RWPE1 (cell line): ENCODE measurements around the gene YBX2.
"Not testable (repeated sequence)": the region's sequence is repeated elsewhere in the genome, so short reads cannot be mapped to it uniquely, and the experiment has no call there.

Source experiments
- CTCF ChIA-PET: fragments of 350-600 bp; sonication (Branson Sonifier 250); formaldehyde crosslinking; extraction: SDS; loops from one replicate; lab custom pipeline; 2021; lab: Yijun Ruan, JAX
- POLR2A ChIA-PET: fragments of 400-600 bp; formaldehyde crosslinking; extraction: SDS; loops from one replicate; lab custom pipeline; 2020; ENCODE audit warnings: antibody characterized with exemption; ENCODE audit not compliant: low non-redundant PET; lab: Yijun Ruan, JAX
- DNase-seq: peaks from one replicate; pipeline ENCODE4 v3.0.0; 2012; ENCODE audit warnings: low spot score
- H3K27ac ChIP-seq: fragments of 450-650 bp; 2 replicates; pipeline ENCODE4 v1.5.1; 2017
- TF ChIP-seq, protein P1 (sequence below): fragments of 450-650 bp; conservative IDR thresholded peaks from 2 replicates; pipeline ENCODE4 v1.5.1; 2017; ENCODE audit warnings: low read depth, mild to moderate bottlenecking

The YBX2 gene

GRCh38 chr17:7334938-7335538, 40.6 kb upstream of the YBX2 start:
- TF ChIP-seq, protein P1, sequence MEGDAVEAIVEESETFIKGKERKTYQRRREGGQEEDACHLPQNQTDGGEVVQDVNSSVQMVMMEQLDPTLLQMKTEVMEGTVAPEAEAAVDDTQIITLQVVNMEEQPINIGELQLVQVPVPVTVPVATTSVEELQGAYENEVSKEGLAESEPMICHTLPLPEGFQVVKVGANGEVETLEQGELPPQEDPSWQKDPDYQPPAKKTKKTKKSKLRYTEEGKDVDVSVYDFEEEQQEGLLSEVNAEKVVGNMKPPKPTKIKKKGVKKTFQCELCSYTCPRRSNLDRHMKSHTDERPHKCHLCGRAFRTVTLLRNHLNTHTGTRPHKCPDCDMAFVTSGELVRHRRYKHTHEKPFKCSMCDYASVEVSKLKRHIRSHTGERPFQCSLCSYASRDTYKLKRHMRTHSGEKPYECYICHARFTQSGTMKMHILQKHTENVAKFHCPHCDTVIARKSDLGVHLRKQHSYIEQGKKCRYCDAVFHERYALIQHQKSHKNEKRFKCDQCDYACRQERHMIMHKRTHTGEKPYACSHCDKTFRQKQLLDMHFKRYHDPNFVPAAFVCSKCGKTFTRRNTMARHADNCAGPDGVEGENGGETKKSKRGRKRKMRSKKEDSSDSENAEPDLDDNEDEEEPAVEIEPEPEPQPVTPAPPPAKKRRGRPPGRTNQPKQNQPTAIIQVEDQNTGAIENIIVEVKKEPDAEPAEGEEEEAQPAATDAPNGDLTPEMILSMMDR: no peak
- H3K27ac ChIP-seq: no peak overlapping the region
- POLR2A ChIA-PET: no interaction called here
- DNase-seq: no peak
- CTCF ChIA-PET: interaction anchor here (0.6 to 0.8 kb wide), 3 partner anchors 69 to 100 kb away, joined by 3 to 5 read pairs (median 3); partner anchors contain the start of genes TMEM102 and TMEM256

DNA sequence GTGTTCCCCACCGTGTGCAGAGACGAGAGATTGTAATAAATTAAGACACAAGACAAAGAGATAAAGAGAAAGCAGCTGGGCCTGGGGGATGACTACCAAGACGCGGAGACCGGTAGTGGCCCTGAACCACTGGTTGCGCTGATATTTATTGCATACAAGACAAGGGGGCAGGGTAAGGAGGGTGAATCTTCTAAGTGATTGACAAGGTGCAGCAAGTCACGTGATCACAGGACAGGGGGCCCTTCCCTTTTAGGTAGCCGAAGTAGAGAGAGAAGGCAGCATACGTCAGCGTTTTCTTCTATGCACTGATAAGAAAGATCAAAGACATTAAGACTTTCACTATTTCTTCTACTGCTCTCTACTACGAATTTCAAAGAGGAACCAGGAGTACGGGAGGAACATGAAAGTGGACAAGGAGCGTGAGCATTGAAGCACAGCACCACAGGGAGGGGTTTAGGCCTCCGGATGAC, 38.2 kb upstream of the YBX2 start:
- CTCF ChIA-PET: interaction anchor here (0.6 kb wide), 1 partner anchor 170 kb away, joined by 3 read pairs; no protein-coding TSS in a partner anchor
- DNase-seq, POLR2A ChIA-PET, H3K27ac ChIP-seq: not testable (repeated sequence)

GRCh38 chr17:7332111-7332510, 37.7 kb upstream of the YBX2 start:
- TF ChIP-seq, protein P1: no peak
- no peak overlapping the region for H3K27ac ChIP-seq
- ChIA-PET POLR2A (no interaction called here), CTCF (interaction anchor here (0.6 kb wide), 1 partner anchor 170 kb away, joined by 3 read pairs; no protein-coding TSS in a partner anchor)
- no peak for DNase-seq

DNA sequence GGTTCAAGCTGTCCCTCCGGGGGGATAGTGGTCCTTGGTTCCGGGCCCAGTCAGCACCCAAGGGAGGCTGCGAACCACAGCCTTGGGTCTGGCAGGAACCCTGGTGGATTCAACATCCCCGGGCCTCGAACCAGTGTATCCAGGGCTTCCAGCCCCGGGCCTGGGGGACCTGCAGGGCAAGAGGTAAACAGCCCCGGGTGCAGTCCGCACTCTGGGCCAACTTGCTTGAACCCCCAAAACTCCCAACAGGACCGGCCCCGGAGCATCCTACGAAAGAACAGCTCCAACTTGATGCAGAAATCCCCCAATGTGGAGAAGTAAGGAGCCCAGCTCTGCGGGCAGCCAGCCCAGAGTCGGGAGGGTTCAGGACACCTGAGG, 36.2 kb upstream of the YBX2 start:
- POLR2A ChIA-PET: interaction anchor here (0.6 kb wide), 1 partner anchor 10 kb away, joined by 3 read pairs; no protein-coding TSS in a partner anchor
- peak overlapping the region; percentile 93 for H3K27ac ChIP-seq
- CTCF ChIA-PET: interaction anchor here (0.7 kb wide), 1 partner anchor 17 kb away, joined by 3 read pairs; no protein-coding TSS in a partner anchor
- DNase-seq: no peak
- TF ChIP-seq, protein P1: no peak

DNA sequence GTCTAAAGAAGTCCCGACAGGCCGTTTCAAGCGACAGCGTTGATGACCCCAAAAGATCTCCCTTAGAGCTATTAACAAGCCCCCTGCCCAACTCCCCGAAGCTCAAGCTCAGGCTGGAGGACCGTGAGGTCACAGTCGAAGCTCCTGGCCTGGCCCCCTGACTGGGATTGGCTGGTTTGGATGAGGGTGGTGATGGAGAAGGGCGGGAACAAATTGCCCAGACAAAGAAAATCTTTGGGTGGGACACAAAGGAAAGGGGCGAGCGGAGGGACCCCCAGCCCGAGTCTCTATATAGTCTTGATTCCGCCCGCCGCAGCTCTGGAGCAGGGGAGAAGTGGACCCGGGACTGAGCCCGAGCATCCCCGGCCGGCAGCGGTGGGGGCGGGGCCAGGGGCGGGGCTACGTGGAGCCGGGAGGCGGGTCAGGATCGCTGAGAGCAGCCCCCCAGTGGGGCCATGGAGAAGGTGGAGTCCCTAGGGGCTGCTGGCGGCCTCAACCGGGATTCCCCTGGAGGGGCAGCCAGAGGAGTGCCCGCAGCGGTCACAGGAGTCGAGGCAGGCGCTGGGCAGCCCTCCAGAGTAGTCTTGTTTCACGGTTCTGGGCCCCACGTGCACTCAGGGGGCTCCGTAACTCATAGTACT, 35.7 kb upstream of the YBX2 start:
- CTCF ChIA-PET: interaction anchor here (0.7 to 1.0 kb wide), 4 partner anchors 13 to 18 kb away, joined by 3 to 6 read pairs (median 3); no protein-coding TSS in a partner anchor
- peak overlapping the region; percentile 93 for H3K27ac ChIP-seq
- peak; percentile 94 for DNase-seq
- POLR2A ChIA-PET: interaction anchor here (0.5 to 1.3 kb wide), 5 partner anchors 20 to 633 kb away, joined by 3 to 5 read pairs (median 3); no protein-coding TSS in a partner anchor
- TF ChIP-seq, protein P1: no peak

DNA sequence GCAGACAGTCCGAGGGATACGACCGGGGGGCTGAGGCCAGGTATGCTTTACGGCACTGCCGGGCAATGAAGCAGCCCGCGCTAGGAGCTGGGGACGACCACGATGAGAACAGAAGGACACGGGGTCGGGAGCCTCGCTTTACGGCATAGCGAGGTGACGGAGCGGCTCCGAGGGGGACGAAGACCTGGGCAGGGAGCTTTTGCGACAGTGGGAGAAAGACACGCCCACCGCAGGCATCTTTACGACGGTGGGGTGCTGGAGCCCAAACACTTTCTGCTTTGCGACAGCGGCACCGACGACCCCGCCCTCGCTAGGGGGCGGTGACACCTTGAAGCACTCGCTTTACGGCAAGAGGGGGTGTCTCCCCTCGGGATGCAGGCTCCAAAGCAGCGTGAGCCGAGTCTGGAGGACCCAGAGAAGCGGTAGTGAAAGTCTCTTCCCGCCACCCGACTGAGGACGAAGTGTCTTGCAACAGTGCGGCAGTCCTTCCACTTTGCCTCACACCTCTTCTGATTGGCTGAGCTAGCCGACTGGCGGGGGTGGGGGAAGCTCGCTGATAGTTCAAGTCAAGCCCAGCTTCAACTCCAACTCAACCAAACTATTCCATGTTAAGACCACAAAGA, 35.0 kb upstream of the YBX2 start:
- TF ChIP-seq, protein P1: no peak
- peak; percentile 98 for DNase-seq
- H3K27ac ChIP-seq: peak overlapping the region; percentile 93
- POLR2A ChIA-PET: interaction anchor here (0.7 to 1.3 kb wide), 5 partner anchors 21 to 633 kb away, joined by 3 to 5 read pairs (median 3); no protein-coding TSS in a partner anchor
- CTCF ChIA-PET: interaction anchor here (0.9 to 1.0 kb wide), 3 partner anchors 12 to 19 kb away, joined by 3 to 6 read pairs (median 3); no protein-coding TSS in a partner anchor
